HG03196 (cell line): Measurements from ENCODE around the gene ANKRD33.

Source experiments
- ATAC-seq: cut with Tn5 transposase; IDR thresholded peaks from one replicate; pipeline ENCODE4 v1.9.1; 2021; ENCODE audit not compliant: unreplicated experiment

ANKRD33 gene

DNA sequence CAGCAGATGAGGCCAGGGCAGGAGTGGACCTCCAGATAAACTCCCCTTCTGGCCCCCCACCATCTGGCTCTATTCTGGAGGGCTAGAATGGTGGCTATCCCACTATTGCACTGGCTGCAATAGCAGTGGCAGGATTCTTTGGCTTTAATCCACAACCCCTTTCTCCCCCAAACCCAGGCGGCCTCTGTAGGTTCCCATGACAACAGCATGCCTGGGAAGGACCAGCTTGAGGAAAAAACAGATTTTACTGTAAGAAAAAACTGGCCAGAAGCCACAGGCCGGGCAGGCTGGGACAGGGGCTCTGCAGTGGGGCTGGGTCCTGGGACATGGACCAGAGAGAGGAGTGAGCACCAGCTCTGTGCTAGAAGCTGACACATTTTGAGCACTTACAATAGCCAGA lies 50.0 kb downstream of the ANKRD33 start:
- ATAC-seq, result no peak

DNA sequence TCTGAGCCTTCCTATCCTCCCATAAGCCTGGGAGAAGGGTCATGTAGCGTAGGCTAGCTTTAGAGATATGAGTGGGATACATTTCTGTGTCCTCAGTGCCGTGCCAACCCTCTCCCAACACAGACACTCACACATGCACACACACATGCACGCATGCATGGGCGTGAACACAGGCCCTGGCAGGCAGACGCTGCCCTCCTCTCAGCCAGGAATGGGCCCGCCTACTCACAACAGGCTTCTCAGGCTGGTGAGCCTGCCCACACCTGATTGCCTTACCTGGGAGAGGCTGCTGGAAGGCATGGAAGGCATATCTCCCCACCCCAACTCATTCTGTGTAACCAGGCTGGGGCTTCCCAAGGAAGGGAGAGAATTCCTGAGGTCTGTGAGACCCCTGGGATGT lies 50.8 kb downstream of the ANKRD33 start:
- no peak for ATAC-seq

DNA sequence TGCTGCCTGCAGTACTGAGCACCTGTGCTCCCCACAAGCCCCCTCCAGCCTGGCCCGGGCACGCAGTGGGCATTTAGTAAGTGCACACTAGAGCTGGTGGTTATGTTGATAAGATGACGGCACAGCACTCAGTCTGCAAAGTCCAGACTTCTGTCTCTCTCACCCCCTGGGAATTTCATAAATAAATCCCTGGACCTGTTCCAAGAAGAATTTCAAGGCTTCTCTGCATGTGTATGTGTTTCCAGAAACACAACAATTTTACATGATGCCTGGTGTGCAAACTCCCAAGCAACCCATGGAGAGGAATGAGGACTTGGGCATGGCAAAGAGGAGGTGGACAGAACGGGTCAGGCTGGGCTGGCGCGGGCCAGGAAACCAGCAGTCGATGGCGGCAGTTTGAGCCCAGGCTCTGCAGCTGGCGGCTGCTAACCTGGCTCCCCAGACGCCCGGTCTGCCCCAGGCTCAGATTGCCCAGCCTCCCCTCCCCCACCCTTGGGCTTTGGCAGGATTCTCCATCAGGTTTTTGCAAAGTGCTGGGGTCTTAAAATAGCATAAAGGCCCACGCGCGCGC lies 53.2 kb downstream of the ANKRD33 start:
- no peak for ATAC-seq
